Measurements from ENCODE around the gene NT5M.

DNA sequence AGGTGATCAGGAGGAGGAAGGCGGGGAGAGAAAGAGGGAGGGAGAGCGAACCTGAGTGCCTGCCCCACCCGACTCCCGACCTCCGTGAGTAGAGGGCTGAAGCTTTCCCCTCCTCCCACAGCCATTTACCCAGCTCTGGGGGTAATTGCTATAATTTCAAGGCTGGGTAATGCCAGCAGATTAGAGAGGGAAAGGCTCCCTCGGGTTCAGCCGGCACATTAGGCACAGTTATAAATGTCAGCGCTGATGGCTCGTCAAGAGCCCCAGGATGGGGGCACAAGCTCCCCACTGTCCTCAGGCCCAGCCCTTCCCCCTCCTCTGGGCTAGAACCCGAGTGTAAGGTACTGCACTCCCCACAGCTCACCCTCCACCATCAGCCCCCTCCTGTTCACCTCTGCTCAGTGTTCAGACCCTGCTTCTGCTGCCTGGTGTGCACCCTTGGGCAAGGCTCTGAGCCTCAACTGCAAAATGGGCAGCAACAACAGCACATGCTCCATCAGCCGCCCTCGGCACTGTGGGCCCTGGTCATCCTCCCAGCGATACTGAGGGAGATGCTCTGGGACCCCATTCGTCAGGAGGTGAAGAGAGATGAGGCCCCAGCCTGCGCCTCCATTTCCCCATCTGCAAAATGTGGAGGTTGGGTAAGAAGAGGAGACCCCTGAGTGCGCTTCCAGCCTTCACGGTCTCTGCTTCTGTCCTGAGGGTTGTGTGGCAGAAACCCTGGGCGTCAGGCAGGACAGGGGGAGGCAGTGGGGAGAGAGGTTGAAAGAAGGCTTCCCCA lies 77.2 kb downstream of the NT5M start:
- TF ChIP-seq OSR1 (CRISPR knock-in tag; IDR thresholded peaks at IDR 0.05) = no peak
- TF ChIP-seq ZNF8 (CRISPR knock-in tag; IDR thresholded peaks at IDR 0.05) = no peak
- no peak for TF ChIP-seq ZFP3 (CRISPR knock-in tag; IDR thresholded peaks at IDR 0.05)
- no peak for TF ChIP-seq ZFP30 (CRISPR knock-in tag; IDR thresholded peaks at IDR 0.05)

Measured in SK-N-SH treated with all-trans-retinoic acid at 6 μM for 48 hours (cell line).